Measurements from ENCODE around the gene ASNSD1. TPM values are rescaled to one million over a fixed set of nuclear protein-coding genes. Genes with fewer than 3 reads are reported as not detected.
"Not testable (repeated sequence)": the region's sequence is repeated elsewhere in the genome, so short reads cannot be mapped to it uniquely, and the experiment has no call there.

ASNSD1 gene
- total RNA-seq, 4 donors from 2014 or later, result 28.9 to 32.8 (median 30.6) TPM

- TF ChIP-seq POLR2A (IDR thresholded peaks at IDR 0.05) (no peak), CTCF (IDR thresholded peaks at IDR 0.05) (no peak)
- WGBS, 2 donors, result 49 to 50% methylated on average over 2 of the region's 2 CpGs
- DNase-seq (ENCODE audit: low spot score in 2 of 2), result no peak
- intact Hi-C loops (cut with DNase I; ENCODE audit: low total_unique reads), result no loop called here
- H3K4me3 ChIP-seq (ENCODE audit: low read depth, poor library complexity, severe bottlenecking), result no peak overlapping the region
These were observed 39.4 kb downstream of the ASNSD1 start for GRCh38 chr2:189700681-189701080.

GRCh38 chr2:189702071-189702470 lies 40.8 kb downstream of the ASNSD1 start:
- no peak overlapping the region for H3K4me3 ChIP-seq (ENCODE audit: low read depth, poor library complexity, severe bottlenecking)
- DNase-seq (ENCODE audit: low spot score in 2 of 2), result no peak
- intact Hi-C loops (cut with DNase I; ENCODE audit: low total_unique reads), result no loop called here
- no peak for TF ChIP-seq POLR2A (IDR thresholded peaks at IDR 0.05)
- no peak for TF ChIP-seq CTCF (IDR thresholded peaks at IDR 0.05)

GRCh38 chr2:189709501-189710221 lies 48.4 kb downstream of the ASNSD1 start:
- no peak for DNase-seq (ENCODE audit: low spot score in 2 of 2)
- 87 to 89% methylated on average over 5 of the region's 5 CpGs for WGBS, 2 donors
- no peak overlapping the region for H3K4me3 ChIP-seq (ENCODE audit: low read depth, poor library complexity, severe bottlenecking)
- intact Hi-C loops (cut with DNase I; ENCODE audit: low total_unique reads), result loop anchor here (2.0 kb wide), 1 partner anchor 27 kb away; no protein-coding TSS in a partner anchor
- TF ChIP-seq POLR2A (IDR thresholded peaks at IDR 0.05), result no peak
- TF ChIP-seq CTCF (IDR thresholded peaks at IDR 0.05), result no peak

GRCh38 chr2:189717593-189717992 lies 56.3 kb downstream of the ASNSD1 start:
- whole genome bisulfite sequencing, 2 donors, result 76 to 95% methylated on average over 1 of the region's 1 CpG
- H3K4me3 ChIP-seq (ENCODE audit: low read depth, poor library complexity, severe bottlenecking); intact Hi-C loops (cut with DNase I; ENCODE audit: low total_unique reads); DNase-seq (ENCODE audit: low spot score in 2 of 2): not testable (repeated sequence)

GRCh38 chr2:189719571-189719970 lies 58.3 kb downstream of the ASNSD1 start:
- 90% methylated on average over 4 of the region's 4 CpGs for WGBS, 2 donors
- TF ChIP-seq POLR2A (IDR thresholded peaks at IDR 0.05) (no peak), CTCF (IDR thresholded peaks at IDR 0.05) (no peak)
- no peak for DNase-seq (ENCODE audit: low spot score in 2 of 2)
- no peak overlapping the region for H3K4me3 ChIP-seq (ENCODE audit: low read depth, poor library complexity, severe bottlenecking)
- intact Hi-C loops (cut with DNase I; ENCODE audit: low total_unique reads), result no loop called here

Other genes with a start within 250 kb of the ASNSD1 start
- gene WDR75, start 220.0 kb upstream of the ASNSD1 start, total RNA-seq, result 10 to 100 TPM; 20.8 to 38.1 (median 26.4) TPM
- 10 to 100 TPM; 16.0 to 33.1 (median 18.1) TPM for gene SLC40A1, start 80.7 kb upstream of the ASNSD1 start, total RNA-seq
- 1 to 10 TPM in 3 of 4 donors, under 1 TPM in 1; 0.42 to 5.4 (median 3.4) TPM for gene ANKAR, start 13.2 kb downstream of the ASNSD1 start, total RNA-seq
- gene OSGEPL1, start 101.3 kb downstream of the ASNSD1 start, total RNA-seq, result 10 to 100 TPM in 1 of 4 donors, 1 to 10 TPM in 3; 2.6 to 10.3 (median 6.8) TPM
- 10 to 100 TPM; 52.5 to 79.0 (median 61.5) TPM for gene ORMDL1, start 122.9 kb downstream of the ASNSD1 start, total RNA-seq
- 10 to 100 TPM in 2 of 4 donors, 1 to 10 TPM in 2; 6.7 to 10.2 (median 10.0) TPM for gene PMS1, start 123.0 kb downstream of the ASNSD1 start, total RNA-seq